Measurements from ENCODE around the gene DBH. TPM values are rescaled to one million over a fixed set of nuclear protein-coding genes. Genes with fewer than 3 reads are reported as not detected.

The DBH gene
- total RNA-seq, 1 experiment from 2014 or later: not detected

DNA sequence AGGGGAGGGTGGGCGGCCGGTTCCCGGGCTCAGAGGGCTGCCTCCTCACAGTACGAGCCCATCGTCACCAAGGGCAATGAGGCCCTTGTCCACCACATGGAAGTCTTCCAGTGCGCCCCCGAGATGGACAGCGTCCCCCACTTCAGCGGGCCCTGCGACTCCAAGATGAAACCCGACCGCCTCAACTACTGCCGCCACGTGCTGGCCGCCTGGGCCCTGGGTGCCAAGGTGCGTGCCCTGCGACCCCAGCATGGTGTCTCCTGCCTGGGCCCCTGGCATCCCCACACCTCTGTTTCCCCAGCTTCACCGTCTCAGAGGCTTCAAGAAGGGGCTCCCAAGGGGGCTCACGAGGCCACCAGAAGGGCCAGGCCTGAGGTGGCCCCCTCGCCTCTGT is 7.2 kb downstream of the DBH start:
- no peak for DNase-seq (ENCODE audit: low read depth)

DNA sequence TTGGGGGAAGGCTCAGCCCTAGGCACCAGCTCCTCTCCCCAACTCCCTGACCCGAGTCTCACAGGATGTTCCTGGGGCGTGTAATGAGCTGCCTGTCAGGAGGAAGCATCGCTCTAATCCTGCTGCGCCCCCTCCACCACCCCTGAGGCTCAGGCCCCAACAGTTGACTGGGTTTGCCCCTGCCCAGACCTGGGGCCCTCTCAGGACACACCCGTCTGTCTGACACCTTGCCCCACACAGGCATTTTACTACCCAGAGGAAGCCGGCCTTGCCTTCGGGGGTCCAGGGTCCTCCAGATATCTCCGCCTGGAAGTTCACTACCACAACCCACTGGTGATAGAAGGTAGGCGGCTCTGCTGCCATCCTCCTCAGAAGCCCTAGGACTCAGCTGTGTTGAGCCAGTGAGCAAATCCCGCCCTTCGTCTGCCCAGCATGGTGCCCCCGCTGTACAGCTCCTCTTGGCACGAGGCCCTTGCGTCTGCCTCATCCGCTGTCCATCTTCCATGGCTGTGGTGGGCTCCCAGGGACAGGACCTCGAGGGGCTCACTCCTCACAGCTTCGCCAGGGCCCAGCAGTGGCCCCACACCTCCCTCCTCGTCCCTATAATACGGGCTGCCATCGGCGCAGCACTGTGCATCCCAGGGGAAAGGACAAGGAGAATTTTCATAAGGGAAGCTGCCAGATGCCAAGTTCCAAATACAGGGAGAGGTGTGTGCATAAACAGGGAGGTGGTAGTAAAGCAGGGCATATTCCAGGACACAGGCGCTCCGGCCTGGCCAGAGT is 8.0 kb downstream of the DBH start:
- no peak for DNase-seq (ENCODE audit: low read depth)

DNA sequence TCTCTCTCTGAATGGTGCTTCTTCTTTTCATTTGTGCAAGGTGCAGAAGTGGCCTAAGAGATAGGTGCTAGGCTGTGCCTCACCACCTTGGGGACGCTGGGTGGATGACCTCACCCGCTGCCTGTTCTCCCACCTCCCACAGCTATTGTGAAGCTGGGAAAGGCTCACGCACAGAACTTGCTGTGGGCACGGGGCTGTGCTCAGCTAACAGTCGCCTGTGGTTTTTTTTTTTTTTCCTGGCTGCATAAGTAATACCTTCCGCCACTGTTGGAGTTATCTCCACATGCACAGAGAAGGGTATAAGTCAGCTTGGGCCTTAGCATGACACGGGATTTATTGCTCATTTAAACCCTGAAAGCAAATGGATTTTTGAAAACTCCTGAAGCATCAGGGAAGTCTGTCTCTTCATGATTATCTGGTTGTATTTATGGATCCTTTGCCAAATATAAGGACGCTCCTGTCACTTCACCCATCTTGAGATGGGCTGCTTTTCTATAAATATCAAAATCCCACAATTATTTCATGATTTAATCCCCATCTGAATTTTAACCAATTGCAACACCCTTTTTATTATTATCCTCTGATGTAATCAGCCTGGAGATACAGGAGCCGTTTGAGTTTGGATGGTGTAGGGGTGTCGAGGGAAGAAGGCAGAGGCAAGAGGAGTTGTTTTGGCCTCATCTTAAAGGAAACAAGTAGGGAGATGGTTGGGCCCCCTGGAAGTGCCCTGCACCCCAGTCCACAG is 9.0 kb downstream of the DBH start:
- DNase-seq (ENCODE audit: low read depth): no peak

DNA sequence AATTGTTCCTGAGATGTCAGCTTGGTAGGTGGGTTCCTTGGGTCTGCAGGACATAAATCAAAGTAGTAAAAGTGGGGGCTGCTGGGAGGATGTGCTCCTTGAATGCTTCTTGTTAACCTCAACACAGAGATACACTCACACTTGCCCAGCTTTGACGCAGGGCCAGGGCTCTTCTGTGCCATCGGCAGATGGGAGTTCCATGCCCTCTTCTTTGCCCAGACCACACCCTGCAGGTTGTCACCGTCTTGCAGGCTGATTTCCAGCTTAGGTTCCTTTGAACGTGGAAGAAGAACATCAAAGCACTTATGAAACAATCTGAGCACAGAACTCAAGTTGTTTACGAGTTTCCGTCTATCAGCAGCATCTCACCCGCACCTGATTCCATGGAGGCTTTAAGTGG is 11.0 kb downstream of the DBH start:
- no peak for DNase-seq (ENCODE audit: low read depth)

GRCh38 chr9:133647765-133648469 is 11.8 kb downstream of the DBH start:
- DNase-seq (ENCODE audit: low read depth): no peak

GRCh38 chr9:133649194-133649593 is 13.0 kb downstream of the DBH start:
- DNase-seq (ENCODE audit: low read depth): no peak

GRCh38 chr9:133650026-133650425 is 13.9 kb downstream of the DBH start:
- no peak for DNase-seq (ENCODE audit: low read depth)

- no peak for DNase-seq (ENCODE audit: low read depth)
Observed at GRCh38 chr9:133653638-133654037, 17.5 kb downstream of the DBH start.

GRCh38 chr9:133654736-133655657 is 18.8 kb downstream of the DBH start:
- no peak for DNase-seq (ENCODE audit: low read depth)

- DNase-seq (ENCODE audit: low read depth): no peak
Observed at GRCh38 chr9:133655701-133656100, 19.5 kb downstream of the DBH start.

- DNase-seq (ENCODE audit: low read depth): no peak
Observed at GRCh38 chr9:133656211-133657119, 20.3 kb downstream of the DBH start.

- no peak for DNase-seq (ENCODE audit: low read depth)
Observed at GRCh38 chr9:133657120-133657661, 21.0 kb downstream of the DBH start.

- DNase-seq (ENCODE audit: low read depth): no peak
Observed at GRCh38 chr9:133658442-133659431, 22.6 kb downstream of the DBH start.

GRCh38 chr9:133659516-133659915 is 23.4 kb downstream of the DBH start:
- DNase-seq (ENCODE audit: low read depth): no peak

DNA sequence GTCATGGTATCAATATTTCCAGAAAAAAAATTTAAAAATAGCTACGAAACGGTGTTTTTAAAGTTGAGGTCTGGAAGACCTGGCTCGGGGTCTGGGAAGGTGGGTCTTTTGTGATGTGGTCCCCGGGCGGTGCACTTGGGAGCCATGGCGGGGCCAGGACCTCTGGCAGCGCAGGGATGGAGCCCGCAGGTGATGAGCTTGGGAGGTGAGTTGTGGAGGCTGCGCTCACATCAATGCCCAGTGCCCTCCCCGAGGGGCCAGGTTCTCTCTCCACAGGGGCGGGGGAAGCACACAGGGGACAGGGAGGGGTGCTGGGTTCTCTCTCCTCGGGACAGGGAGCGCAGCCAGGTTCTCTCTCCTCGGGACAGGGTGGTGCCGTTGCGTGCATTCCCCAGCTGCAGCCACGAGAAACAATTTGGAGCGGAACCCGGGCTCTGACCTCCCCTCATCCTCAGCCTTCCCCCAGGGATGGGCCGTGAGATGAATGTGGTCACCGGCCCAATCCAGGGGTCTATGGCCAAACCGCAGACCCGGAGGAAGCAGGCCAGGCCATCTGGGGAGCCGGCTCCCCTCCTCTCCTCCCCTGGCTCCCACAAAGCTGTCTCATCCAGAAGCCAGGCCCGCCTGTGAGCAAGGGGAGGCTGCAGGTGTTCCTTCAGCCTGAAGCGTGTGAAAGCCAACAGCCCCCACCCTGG is 25.8 kb downstream of the DBH start:
- DNase-seq (ENCODE audit: low read depth): no peak

DNA sequence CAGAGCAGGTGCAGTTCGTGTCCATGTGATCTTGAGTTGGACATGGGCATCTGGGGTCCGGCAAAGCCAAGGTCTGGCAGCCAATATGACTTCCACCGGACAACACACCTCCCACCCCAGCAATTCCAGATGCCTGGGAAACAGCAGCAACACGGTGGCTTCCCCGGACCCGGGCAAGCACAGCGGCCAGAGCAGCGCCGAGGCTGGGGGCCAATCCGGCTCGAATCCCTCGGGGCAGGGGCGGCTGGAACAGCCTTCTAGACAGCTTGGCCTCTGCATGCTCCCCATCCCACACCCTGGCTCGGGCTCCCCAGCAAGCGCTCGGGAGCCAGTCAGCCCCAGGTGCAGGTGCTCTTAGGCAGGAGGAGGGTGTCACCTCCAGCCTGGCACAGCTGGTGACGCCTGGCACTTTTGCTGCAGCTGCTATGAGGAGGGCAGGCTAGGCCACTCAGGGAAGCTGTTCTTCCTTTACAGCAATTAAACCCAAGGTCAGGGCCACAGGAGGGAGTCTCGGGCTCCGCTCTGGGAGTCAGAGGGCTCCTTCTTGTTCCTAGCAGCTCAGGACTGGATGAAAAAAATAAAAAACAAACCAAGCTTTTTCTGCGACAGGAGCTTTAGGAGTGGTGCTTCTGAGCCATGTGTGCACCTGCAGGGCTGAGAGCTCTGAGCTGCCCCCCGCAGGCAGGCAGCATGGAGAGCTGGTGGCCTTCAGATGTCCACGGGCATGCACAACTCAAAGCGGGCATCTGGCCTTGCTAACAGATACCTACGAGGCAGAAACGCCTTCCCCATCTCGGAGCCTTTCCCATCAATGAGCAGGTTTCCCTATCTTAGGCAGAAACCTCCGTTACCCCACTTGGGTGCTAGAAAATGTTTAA is 28.2 kb downstream of the DBH start:
- no peak for DNase-seq (ENCODE audit: low read depth)

- no peak for DNase-seq (ENCODE audit: low read depth)
Observed at GRCh38 chr9:133665096-133665495, 28.9 kb downstream of the DBH start.

All from HT1080 (cell line).